IMR-90 (cell line): Measurements from ENCODE around the gene ACP4. TPM values are rescaled to one million over a fixed set of nuclear protein-coding genes. Genes with fewer than 3 reads are reported as not detected.
A peak's percentile ranks its signal among the peaks of the same experiment; 100 is the strongest.

Source experiments
- ATAC-seq: fragments of 200-7000 bp; cut with Tn5 transposase; 2 replicates; pipeline ENCODE4 v1.9.1; 2020; ENCODE audit warnings: low read depth, mild to moderate bottlenecking, moderate library complexity
- BruUV-seq: library from RNA; stranded (reverse); fragments of 400-500 nt; replicated peaks from 2 replicates; lab custom pipeline; 2021; lab: Mats Ljungman, UMichigan
- CTCF ChIA-PET: fragments of 300-600 bp; formaldehyde crosslinking; extraction: SDS; loops from one replicate; lab custom pipeline; 2021; ENCODE audit warnings: antibody characterized with exemption; lab: Yijun Ruan, JAX
- POLR2A ChIA-PET: fragments of 300-600 bp; sonication (Branson Sonifier 250); formaldehyde crosslinking; loops from one replicate; lab custom pipeline; 2022; ENCODE audit warnings: antibody characterized with exemption; ENCODE audit not compliant: unreplicated experiment; lab: Charles Lee
- DNase-seq: peaks from one replicate; pipeline ENCODE4 v3.0.0; 2013
- H2AFZ ChIP-seq: replicated peaks from 2 replicates; pipeline ENCODE3; 2013; ENCODE audit warnings: low read length, mild to moderate bottlenecking; ENCODE audit not compliant: poor library complexity
- H2AK5ac ChIP-seq: 2 replicates; pipeline ENCODE4 v1.6.1; 2013; ENCODE audit warnings: low read depth, low read length, inconsistent platforms
- H2AK9ac ChIP-seq: replicated peaks from 2 replicates; pipeline ENCODE3; 2013; ENCODE audit warnings: mild to moderate bottlenecking, low read depth, low read length, moderate library complexity; ENCODE audit not compliant: poor library complexity
- H2BK120ac ChIP-seq: 2 replicates; pipeline ENCODE4 v1.6.1; 2013; ENCODE audit warnings: low read depth, low read length, inconsistent platforms
- H2BK15ac ChIP-seq: 3 replicates; pipeline ENCODE4 v1.6.1; 2013; ENCODE audit warnings: low read depth, low read length, inconsistent platforms
- H2BK20ac ChIP-seq: 2 replicates; pipeline ENCODE4 v1.6.1; 2013; ENCODE audit warnings: low read depth, mild to moderate bottlenecking, inconsistent platforms, low read length, moderate library complexity
- H2BK5ac ChIP-seq: 2 replicates; pipeline ENCODE4 v1.6.1; 2013; ENCODE audit warnings: mild to moderate bottlenecking, low read depth, low read length, inconsistent platforms; ENCODE audit not compliant: poor library complexity, severe bottlenecking
- H3K14ac ChIP-seq: replicated peaks from 2 replicates; pipeline ENCODE4 v1.6.1; 2013; ENCODE audit warnings: low read depth, low read length, inconsistent platforms
- H3K18ac ChIP-seq: 2 replicates; pipeline ENCODE4 v1.6.1; 2013; ENCODE audit warnings: low read depth, low read length, control low read depth
- H3K23ac ChIP-seq: 2 replicates; pipeline ENCODE4 v1.6.1; 2013; ENCODE audit warnings: low read depth, low read length, inconsistent platforms
- H3K27ac ChIP-seq: 2 replicates; pipeline ENCODE4 v1.5.1; 2013; ENCODE audit warnings: mild to moderate bottlenecking, control low read depth, low read length; ENCODE audit not compliant: insufficient read depth
- H3K27me3 ChIP-seq: 2 replicates; pipeline ENCODE4 v1.6.1; 2013; ENCODE audit warnings: low read length; ENCODE audit not compliant: control insufficient read depth, insufficient read depth
- H3K36me3 ChIP-seq: 2 replicates; pipeline ENCODE4 v1.6.1; 2013; ENCODE audit warnings: low read length, mixed read lengths; ENCODE audit not compliant: control insufficient read depth, insufficient read depth
- H3K4ac ChIP-seq: 2 replicates; pipeline ENCODE4 v1.6.1; 2013; ENCODE audit warnings: low read depth, low read length, inconsistent platforms
- H3K4me1 ChIP-seq: 2 replicates; pipeline ENCODE4 v1.6.1; 2013; ENCODE audit warnings: low read length, mixed read lengths; ENCODE audit not compliant: control insufficient read depth, insufficient read depth
- H3K4me2 ChIP-seq: 2 replicates; pipeline ENCODE4 v1.6.1; 2013; ENCODE audit warnings: low read depth, mild to moderate bottlenecking, control low read depth, low read length, moderate library complexity
- H3K4me3 ChIP-seq: 2 replicates; pipeline ENCODE4 v1.5.1; 2013; ENCODE audit warnings: low read depth, mild to moderate bottlenecking, control low read depth, low read length, moderate library complexity; ENCODE audit not compliant: insufficient read depth
- H3K56ac ChIP-seq: 2 replicates; pipeline ENCODE4 v1.6.1; 2013; ENCODE audit warnings: low read length, inconsistent platforms; ENCODE audit not compliant: insufficient read depth; ENCODE audit errors: extremely low read depth
- H3K79me1 ChIP-seq, 2 experiments: 2 replicates each; pipeline ENCODE4 v1.6.1; 2013; ENCODE audit warnings: low read length in 2 of 2, inconsistent platforms in 1 of 2, low read depth in 1 of 2
- H3K9ac ChIP-seq: 2 replicates; pipeline ENCODE4 v1.6.1; 2013; ENCODE audit warnings: low read depth, low read length, control low read depth
- H3K9me1 ChIP-seq: 2 replicates; pipeline ENCODE4 v1.6.1; 2013; ENCODE audit warnings: low read length, inconsistent platforms; ENCODE audit not compliant: insufficient read depth
- H3K9me3 ChIP-seq: 2 replicates; pipeline ENCODE4 v1.6.1; 2013; ENCODE audit warnings: low read length; ENCODE audit not compliant: control insufficient read depth, insufficient read depth
- H4K20me1 ChIP-seq: 2 replicates; pipeline ENCODE4 v1.6.1; 2013; ENCODE audit warnings: low read length, inconsistent platforms; ENCODE audit not compliant: insufficient read depth
- H4K5ac ChIP-seq: 2 replicates; pipeline ENCODE4 v1.6.1; 2013; ENCODE audit warnings: mild to moderate bottlenecking, low read depth, low read length, control low read depth
- H4K8ac ChIP-seq, 2 experiments: 2 replicates each; pipeline ENCODE4 v1.6.1; 2013; ENCODE audit warnings: low read depth in 2 of 2, low read length in 2 of 2, control low read depth in 1 of 2, inconsistent platforms in 1 of 2
- H4K91ac ChIP-seq: 2 replicates; pipeline ENCODE4 v1.6.1; 2013; ENCODE audit warnings: low read depth, low read length, inconsistent platforms; ENCODE audit not compliant: insufficient read depth
- BHLHE40 ChIP-seq: fragments of 150-350 bp; IDR thresholded peaks from 2 replicates; pipeline ENCODE4 v1.6.1; 2016; ENCODE audit warnings: mild to moderate bottlenecking, low read depth, low read length
- CEBPB ChIP-seq: IDR thresholded peaks from 2 replicates; pipeline ENCODE4 v1.6.1; 2012; ENCODE audit warnings: low read depth, low read length, improper control_type of control experiment
- CHD1 ChIP-seq: IDR thresholded peaks from 2 replicates; pipeline ENCODE4 v1.6.1; 2012; ENCODE audit warnings: low read depth, low read length, improper control_type of control experiment
- ELK1 ChIP-seq: fragments of 150-350 bp; IDR thresholded peaks from 2 replicates; pipeline ENCODE4 v1.6.1; 2016; ENCODE audit warnings: low read depth, mild to moderate bottlenecking, low read length, moderate library complexity, borderline replicate concordance
- FOS ChIP-seq: fragments of 150-350 bp; IDR thresholded peaks from 2 replicates; pipeline ENCODE4 v1.6.1; 2016; ENCODE audit warnings: low read depth, low read length
- MAFK ChIP-seq: IDR thresholded peaks from 2 replicates; pipeline ENCODE4 v1.6.1; 2012; ENCODE audit warnings: low read depth, low read length, improper control_type of control experiment
- MAZ ChIP-seq: IDR thresholded peaks from 2 replicates; pipeline ENCODE4 v1.6.1; 2012; ENCODE audit warnings: low read depth, mild to moderate bottlenecking, low read length, improper control_type of control experiment, moderate library complexity, borderline replicate concordance
- MXI1 ChIP-seq: IDR thresholded peaks from 2 replicates; pipeline ENCODE4 v1.6.1; 2012; ENCODE audit warnings: low read depth, mild to moderate bottlenecking, low read length, moderate library complexity, borderline replicate concordance
- NFE2L2 ChIP-seq: fragments of 150-350 bp; IDR thresholded peaks from 2 replicates; pipeline ENCODE4 v1.6.1; 2016; ENCODE audit warnings: low read depth, mild to moderate bottlenecking, low read length
- POLR2A ChIP-seq: IDR thresholded peaks from 2 replicates; pipeline ENCODE4 v1.6.1; 2012; ENCODE audit warnings: mild to moderate bottlenecking, low read depth, low read length
- RAD21 ChIP-seq: IDR thresholded peaks from 2 replicates; pipeline ENCODE4 v1.6.1; 2012; ENCODE audit warnings: low read length, improper control_type of control experiment
- RCOR1 ChIP-seq: IDR thresholded peaks from 2 replicates; pipeline ENCODE4 v1.6.1; 2012; ENCODE audit warnings: mild to moderate bottlenecking, low read length, improper control_type of control experiment; ENCODE audit not compliant: insufficient replicate concordance
- RFX5 ChIP-seq: IDR thresholded peaks from 2 replicates; pipeline ENCODE4 v1.8.0; 2012; ENCODE audit warnings: low read depth, mild to moderate bottlenecking, low read length, moderate library complexity
- SMC3 ChIP-seq: fragments of 150-350 bp; IDR thresholded peaks from 2 replicates; pipeline ENCODE4 v1.6.1; 2016; ENCODE audit warnings: low read depth, mild to moderate bottlenecking, antibody characterized with exemption, low read length, moderate library complexity
- USF2 ChIP-seq: fragments of 150-350 bp; IDR thresholded peaks from 2 replicates; pipeline ENCODE4 v1.6.1; 2017; ENCODE audit warnings: mild to moderate bottlenecking, antibody characterized with exemption, low read length, low read depth
- WGBS, 2 experiments: methylation state at CpG; one replicate each; pipeline versions ENCODE4 v1.1.5 to v1.1.7; 2013; ENCODE audit warnings: missing lambda C conversion rate in 2 of 2; ENCODE audit not compliant: insufficient read length in 1 of 2; ENCODE audit errors: extremely low coverage in 2 of 2; 5-methylcytosine and 5-hydroxymethylcytosine counted together
- dilution Hi-C: fragments of 300-500 bp; cut with HindIII; formaldehyde crosslinking; loops from one replicate; pipeline ENCODE4 v1.14.3; 2018; ENCODE audit warnings: low sequenced_read_pairs; ENCODE audit not compliant: unreplicated experiment
- in situ Hi-C: fragments of 300-500 bp; cut with MboI; formaldehyde crosslinking; loops from 3 replicates; pipeline ENCODE4 v1.14.3; 2019; ENCODE audit warnings: low sequenced_read_pairs, inconsistent platforms, mixed read lengths
- intact Hi-C: fragments of 100-400 bp; cut with micrococcal nuclease; formaldehyde crosslinking; loops from 2 replicates; pipeline ENCODE4 v1.10.0; 2022
- polyA plus RNA-seq, 3 experiments: library from polyadenylated mRNA; depleted of rRNA; stranded (reverse); fragments of >200 nt; gene quantifications; 2 replicates each; pipeline ENCODE4 v1.2.3, GENCODE V29; 2012; ENCODE audit warnings: low replicate concordance in 1 of 3
- total RNA-seq: library from RNA; depleted of rRNA; stranded (reverse); fragments of >200 nt; gene quantifications from 2 replicates; pipeline ENCODE4 v1.2.3, GENCODE V29; 2012
- TF ChIP-seq, protein P1 (sequence below): conservative IDR thresholded peaks from 2 replicates; pipeline ENCODE4 v1.5.1; 2012; ENCODE audit warnings: mild to moderate bottlenecking, low read depth, low read length, improper control_type of control experiment

Gene ACP4
- total and polyA plus RNA-seq, 2 of the 4 experiments (the other 2 are of a cell fraction) = not detected

DNA sequence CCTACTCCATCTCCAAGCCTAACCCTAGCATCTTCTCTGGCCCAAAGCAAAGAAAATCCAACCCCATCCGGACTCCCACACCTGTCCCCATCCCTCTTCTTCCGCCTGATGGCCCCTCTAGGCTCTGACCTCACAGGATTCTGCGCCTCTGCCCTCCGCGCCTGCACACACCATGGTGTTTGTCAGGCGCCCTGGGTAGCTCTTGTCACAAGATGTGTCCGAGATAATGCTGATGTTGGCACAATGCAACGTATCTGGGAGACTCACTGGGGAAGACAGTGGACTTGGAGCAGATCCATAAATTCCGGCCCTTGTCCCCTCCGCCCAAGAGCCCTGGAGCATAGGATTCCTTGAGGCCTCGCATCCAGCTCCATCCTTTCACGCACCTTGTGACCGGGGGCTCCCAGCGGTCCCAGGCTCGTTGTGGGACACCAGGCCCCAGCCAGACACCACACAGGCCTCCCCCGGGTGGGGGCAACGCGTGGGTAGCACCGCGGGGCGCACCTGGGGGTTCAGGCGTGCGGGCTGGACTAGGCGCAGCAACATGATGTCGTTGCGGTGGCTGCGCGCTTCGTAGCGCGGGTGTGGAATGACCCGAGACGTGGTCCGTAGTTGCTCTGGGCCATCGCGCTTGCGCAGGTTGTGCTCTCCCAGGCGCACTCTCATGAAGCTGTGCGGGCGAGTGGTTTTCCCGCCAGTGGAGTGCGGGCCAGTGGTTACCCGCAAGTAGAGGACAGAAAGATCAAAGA is 36.5 kb downstream of the ACP4 start:
- intact Hi-C loops (no loop called here), dilution Hi-C loops (no loop called here), in situ Hi-C loops (no loop called here)
- H3K23ac ChIP-seq = no peak overlapping the region
- peak overlapping the region; percentile 55 for H2AK9ac ChIP-seq
- H4K5ac ChIP-seq = no peak overlapping the region
- H2BK20ac ChIP-seq = no peak overlapping the region
- H3K18ac ChIP-seq = no peak overlapping the region
- H3K27me3 ChIP-seq = peaks cover 12% of the 10 kb centered on the region
- no peaks in the 10 kb centered on the region for H3K9me1 ChIP-seq
- CTCF ChIA-PET = no interaction called here
- DNase-seq = no peak
- no peak overlapping the region for H3K27ac ChIP-seq
- no peaks in the 10 kb centered on the region for H4K20me1 ChIP-seq
- no peaks in the 10 kb centered on the region for H3K4me1 ChIP-seq
- no peak overlapping the region for H3K4ac ChIP-seq
- H2AK5ac ChIP-seq = no peak overlapping the region
- no peak for ATAC-seq
- POLR2A ChIA-PET = no interaction called here
- no peak overlapping the region for H2AFZ ChIP-seq
- H3K4me2 ChIP-seq = no peak overlapping the region
- no peak overlapping the region for H3K9ac ChIP-seq
- no peak overlapping the region for H2BK5ac ChIP-seq
- H2BK15ac ChIP-seq = no peak overlapping the region
- no peaks in the 10 kb centered on the region for H3K9me3 ChIP-seq
- H3K14ac ChIP-seq = no peak overlapping the region
- BruUV-seq = no TSS peak
- no peak overlapping the region for H4K91ac ChIP-seq
- H2BK120ac ChIP-seq = no peak overlapping the region
- H3K4me3 ChIP-seq = no peak overlapping the region
- WGBS, 2 experiments = 73% methylated on average over 19 of the region's 43 CpGs; no CpG with 5 or more reads in 1 of the 2 experiments
- no peaks in the 10 kb centered on the region for H3K36me3 ChIP-seq
- H3K56ac ChIP-seq = no peak overlapping the region
- TF ChIP-seq RFX5 (no peak), POLR2A (no peak), FOS (no peak), SMC3 (no peak), CEBPB (no peak), BHLHE40 (no peak), MXI1 (no peak), CHD1 (no peak), RAD21 (no peak), RCOR1 (no peak), NFE2L2 (no peak), ELK1 (no peak), MAZ (no peak), MAFK (no peak), USF2 (no peak)
- TF ChIP-seq, protein P1, sequence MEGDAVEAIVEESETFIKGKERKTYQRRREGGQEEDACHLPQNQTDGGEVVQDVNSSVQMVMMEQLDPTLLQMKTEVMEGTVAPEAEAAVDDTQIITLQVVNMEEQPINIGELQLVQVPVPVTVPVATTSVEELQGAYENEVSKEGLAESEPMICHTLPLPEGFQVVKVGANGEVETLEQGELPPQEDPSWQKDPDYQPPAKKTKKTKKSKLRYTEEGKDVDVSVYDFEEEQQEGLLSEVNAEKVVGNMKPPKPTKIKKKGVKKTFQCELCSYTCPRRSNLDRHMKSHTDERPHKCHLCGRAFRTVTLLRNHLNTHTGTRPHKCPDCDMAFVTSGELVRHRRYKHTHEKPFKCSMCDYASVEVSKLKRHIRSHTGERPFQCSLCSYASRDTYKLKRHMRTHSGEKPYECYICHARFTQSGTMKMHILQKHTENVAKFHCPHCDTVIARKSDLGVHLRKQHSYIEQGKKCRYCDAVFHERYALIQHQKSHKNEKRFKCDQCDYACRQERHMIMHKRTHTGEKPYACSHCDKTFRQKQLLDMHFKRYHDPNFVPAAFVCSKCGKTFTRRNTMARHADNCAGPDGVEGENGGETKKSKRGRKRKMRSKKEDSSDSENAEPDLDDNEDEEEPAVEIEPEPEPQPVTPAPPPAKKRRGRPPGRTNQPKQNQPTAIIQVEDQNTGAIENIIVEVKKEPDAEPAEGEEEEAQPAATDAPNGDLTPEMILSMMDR = no peak
- no peak overlapping the region for H4K8ac ChIP-seq
- H3K79me1 ChIP-seq = no peaks in the 10 kb centered on the region
